NCI-H2227 (cell line): ENCODE data around the gene GREM1.

Source experiments
- DNase-seq: peaks from one replicate; lab custom pipeline; 2025; ENCODE audit not compliant: unreplicated experiment; lab: John Stamatoyannopoulos, UW

Gene GREM1

GRCh38 chr15:32778391-32779176 is 60.8 kb downstream of the GREM1 start:
- DNase-seq, result no peak

DNA sequence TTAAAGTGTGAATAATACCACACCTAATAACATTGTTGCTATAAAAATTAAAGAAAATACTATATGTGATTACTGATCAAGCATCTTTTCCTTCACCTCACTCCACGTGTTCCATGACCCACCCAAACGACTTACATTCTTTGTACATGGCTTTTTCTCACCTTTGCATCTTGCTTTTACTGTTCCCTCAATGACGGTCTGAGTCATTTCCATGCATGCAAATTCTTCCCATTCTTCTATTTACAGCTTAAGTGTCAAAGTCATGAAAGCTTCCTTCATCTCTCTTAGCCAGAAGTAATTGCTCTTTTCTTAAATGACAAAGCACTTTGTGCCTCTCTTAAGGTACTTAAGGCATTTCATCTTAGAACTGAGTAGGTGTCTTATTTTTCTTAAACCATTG is 64.0 kb downstream of the GREM1 start:
- no peak for DNase-seq

DNA sequence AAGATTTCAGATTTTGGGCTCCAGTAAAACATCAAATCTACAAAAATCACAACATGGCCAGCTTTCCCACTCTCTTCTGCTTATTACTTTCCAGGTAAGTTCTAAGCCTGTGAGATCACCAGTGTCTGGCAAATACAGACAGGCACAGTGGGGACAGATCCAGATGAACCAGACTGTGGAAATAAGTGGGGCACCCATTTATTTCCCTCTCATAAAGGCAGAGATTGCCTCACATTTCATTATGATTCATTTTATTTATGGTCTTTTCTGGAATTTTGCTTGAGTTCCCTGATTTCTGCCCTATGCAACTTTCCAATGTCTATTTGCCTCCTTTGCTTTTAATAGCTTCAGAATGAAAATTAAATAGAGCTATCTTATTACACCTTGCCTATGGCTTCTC is 66.8 kb downstream of the GREM1 start:
- no peak for DNase-seq

- DNase-seq, result no peak
Measured at GRCh38 chr15:32786906-32787305, 69.1 kb downstream of the GREM1 start.

- no peak for DNase-seq
Measured at GRCh38 chr15:32787949-32788348, 70.1 kb downstream of the GREM1 start.

- DNase-seq, result no peak
Measured at GRCh38 chr15:32790352-32790999, 72.7 kb downstream of the GREM1 start.

- no peak for DNase-seq
Measured at GRCh38 chr15:32792436-32792835, 74.6 kb downstream of the GREM1 start.
